ENCODE measurements around the gene LRIT3.

LRIT3 gene

DNA sequence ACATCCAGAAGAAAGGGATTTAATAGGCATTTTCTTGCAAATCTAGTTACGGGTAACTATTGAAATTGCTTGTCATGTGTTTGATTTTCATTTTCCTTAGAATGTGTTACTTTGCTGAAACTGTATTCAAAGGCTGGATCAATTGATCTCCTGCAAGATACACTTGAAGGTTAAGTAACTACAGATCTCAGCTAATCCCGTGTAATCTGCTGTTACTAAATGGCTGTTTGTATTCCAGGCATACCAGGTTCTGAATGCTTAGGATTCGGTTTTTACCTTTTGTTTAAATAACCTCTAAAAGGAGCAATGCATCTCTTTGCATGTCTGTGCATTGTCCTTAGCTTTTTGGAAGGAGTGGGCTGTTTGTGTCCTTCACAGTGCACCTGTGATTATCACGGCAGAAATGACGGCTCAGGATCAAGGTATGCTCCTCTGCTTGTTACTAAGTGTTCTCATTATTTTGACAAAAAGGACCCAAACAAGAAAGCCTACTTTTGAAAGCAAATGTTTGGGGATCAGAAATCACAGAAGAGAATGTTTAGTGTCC lies at the start of gene LRIT3:
LRIT3 (plus strand) TSS at position 212 of the 547 bp plus-strand sequence; CDS start at position 307, 95 bp downstream.
- no peaks in the 10 kb centered on the region for H3K9me3 ChIP-seq (ENCODE audit: severe bottlenecking)
- peak within 1 kb of the TSS; percentile 52 for H3K27ac ChIP-seq
- no peaks in the 10 kb centered on the region for H3K27me3 ChIP-seq (ENCODE audit: insufficient read depth, low read depth, severe bottlenecking)
- no peak for DNase-seq
- peak within 1 kb of the TSS; percentile 43 for H3K4me3 ChIP-seq (ENCODE audit: low read depth, low read length)
- H3K36me3 ChIP-seq = no peaks in the 10 kb centered on the region
- TF ChIP-seq, protein P1, sequence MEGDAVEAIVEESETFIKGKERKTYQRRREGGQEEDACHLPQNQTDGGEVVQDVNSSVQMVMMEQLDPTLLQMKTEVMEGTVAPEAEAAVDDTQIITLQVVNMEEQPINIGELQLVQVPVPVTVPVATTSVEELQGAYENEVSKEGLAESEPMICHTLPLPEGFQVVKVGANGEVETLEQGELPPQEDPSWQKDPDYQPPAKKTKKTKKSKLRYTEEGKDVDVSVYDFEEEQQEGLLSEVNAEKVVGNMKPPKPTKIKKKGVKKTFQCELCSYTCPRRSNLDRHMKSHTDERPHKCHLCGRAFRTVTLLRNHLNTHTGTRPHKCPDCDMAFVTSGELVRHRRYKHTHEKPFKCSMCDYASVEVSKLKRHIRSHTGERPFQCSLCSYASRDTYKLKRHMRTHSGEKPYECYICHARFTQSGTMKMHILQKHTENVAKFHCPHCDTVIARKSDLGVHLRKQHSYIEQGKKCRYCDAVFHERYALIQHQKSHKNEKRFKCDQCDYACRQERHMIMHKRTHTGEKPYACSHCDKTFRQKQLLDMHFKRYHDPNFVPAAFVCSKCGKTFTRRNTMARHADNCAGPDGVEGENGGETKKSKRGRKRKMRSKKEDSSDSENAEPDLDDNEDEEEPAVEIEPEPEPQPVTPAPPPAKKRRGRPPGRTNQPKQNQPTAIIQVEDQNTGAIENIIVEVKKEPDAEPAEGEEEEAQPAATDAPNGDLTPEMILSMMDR (IDR thresholded peaks at IDR 0.05; ENCODE audit: low read depth, low read length) = no peak

GRCh38 chr4:109798866-109799265 lies 49.0 kb upstream of the LRIT3 start:
- TF ChIP-seq, protein P1 (IDR thresholded peaks at IDR 0.05; ENCODE audit: low read depth, low read length) = no peak; the same call in 1 of the 2 replicates
- Histone ChIP-seq H3K27me3 (ENCODE audit: insufficient read depth, low read depth, severe bottlenecking) (no peaks in the 10 kb centered on the region), H3K9me3 (ENCODE audit: severe bottlenecking) (no peaks in the 10 kb centered on the region), H3K4me3 (ENCODE audit: low read depth, low read length) (no peak overlapping the region), H3K36me3 (no peaks in the 10 kb centered on the region), H3K27ac (no peak overlapping the region)
- no peak for DNase-seq

GRCh38 chr4:109801099-109801789 lies 46.7 kb upstream of the LRIT3 start:
- H3K9me3 ChIP-seq (ENCODE audit: severe bottlenecking) = no peaks in the 10 kb centered on the region
- no peak overlapping the region for H3K4me3 ChIP-seq (ENCODE audit: low read depth, low read length)
- H3K27ac ChIP-seq = no peak overlapping the region
- TF ChIP-seq, protein P1 (IDR thresholded peaks at IDR 0.05; ENCODE audit: low read depth, low read length) = no peak
- no peak for DNase-seq
- no peaks in the 10 kb centered on the region for H3K36me3 ChIP-seq
- no peaks in the 10 kb centered on the region for H3K27me3 ChIP-seq (ENCODE audit: insufficient read depth, low read depth, severe bottlenecking)

GRCh38 chr4:109801895-109802319 lies 46.0 kb upstream of the LRIT3 start, which contains the start of gene CFI:
TSS of gene CFI (minus strand) at chr4:109801999. CDS start at chr4:109801971, 28 bp downstream.
- no peak within 1 kb of the TSS for H3K4me3 ChIP-seq (ENCODE audit: low read depth, low read length)
- no peaks in the 10 kb centered on the region for H3K9me3 ChIP-seq (ENCODE audit: severe bottlenecking)
- DNase-seq = no peak
- TF ChIP-seq, protein P1 (IDR thresholded peaks at IDR 0.05; ENCODE audit: low read depth, low read length) = no peak
- H3K36me3 ChIP-seq = no peaks in the 10 kb centered on the region
- H3K27me3 ChIP-seq (ENCODE audit: insufficient read depth, low read depth, severe bottlenecking) = no peaks in the 10 kb centered on the region
- no peak within 1 kb of the TSS for H3K27ac ChIP-seq

- Histone ChIP-seq H3K36me3 (no peaks in the 10 kb centered on the region), H3K4me3 (ENCODE audit: low read depth, low read length) (no peak overlapping the region), H3K27ac (no peak overlapping the region), H3K9me3 (ENCODE audit: severe bottlenecking) (no peaks in the 10 kb centered on the region), H3K27me3 (ENCODE audit: insufficient read depth, low read depth, severe bottlenecking) (no peaks in the 10 kb centered on the region)
- DNase-seq = peak; percentile 74
- TF ChIP-seq, protein P1 (IDR thresholded peaks at IDR 0.05; ENCODE audit: low read depth, low read length) = peak; percentile 65
Observed at GRCh38 chr4:109803924-109804571, 43.9 kb upstream of the LRIT3 start.

All from WERI-Rb-1 (cell line).